HEK293 (cell line): Measurements from ENCODE around the gene CLDN6.

Experiments
- CTCF ChIA-PET: fragments of 350-600 bp; formaldehyde crosslinking; extraction: SDS; loops from one replicate; lab custom pipeline; 2021; ENCODE audit warnings: antibody characterized with exemption; lab: Yijun Ruan, JAX
- POLR2A ChIA-PET: fragments of 300-600 bp; formaldehyde crosslinking; extraction: SDS; loops from one replicate; lab custom pipeline; 2020; ENCODE audit warnings: antibody characterized with exemption, inconsistent platforms; lab: Yijun Ruan, JAX
- H3K27ac ChIP-seq: fragments of 200-500 bp; sonication (Bioruptor generic); 2 replicates; pipeline ENCODE4 v1.5.1; 2014; ENCODE audit warnings: low read depth, low read length, control low read depth, inconsistent platforms; ENCODE audit errors: extremely low read depth
- H3K36me3 ChIP-seq, 2 experiments: fragments of 200-500 bp in 1 of 2; sonication (Bioruptor generic) in 1 of 2; 1 replicate in 1 of 2; 2 replicates in 1 of 2; pipeline ENCODE4 v1.5.1; 2014 to 2017; ENCODE audit warnings: inconsistent platforms in 2 of 2, low read length in 2 of 2; ENCODE audit not compliant: control insufficient read depth in 2 of 2, insufficient read depth in 1 of 2
- H3K4me1 ChIP-seq: fragments of 200-500 bp; sonication (Bioruptor generic); 2 replicates; pipeline ENCODE4 v1.5.1; 2014; ENCODE audit warnings: mild to moderate bottlenecking, low read length, inconsistent platforms; ENCODE audit not compliant: control insufficient read depth, insufficient read depth
- H3K4me3 ChIP-seq: 2 replicates; pipeline ENCODE4 v1.5.1; 2011; ENCODE audit warnings: low read depth, mild to moderate bottlenecking, control low read depth, low read length, moderate library complexity
- H3K9me3 ChIP-seq: fragments of 200-500 bp; sonication (Bioruptor generic); 2 replicates; pipeline ENCODE4 v1.5.1; 2014; ENCODE audit warnings: low read depth, low read length, inconsistent platforms; ENCODE audit not compliant: control insufficient read depth, insufficient read depth
- BCL11A ChIP-seq: fragments of 450-650 bp; formaldehyde crosslinking; IDR thresholded peaks from 2 replicates; pipeline ENCODE4 v1.5.1; 2016; ENCODE audit warnings: low read depth, missing biosample characterization, missing genetic modification characterization
- GLIS2 ChIP-seq: fragments of 450-650 bp; formaldehyde crosslinking; IDR thresholded peaks from 2 replicates; pipeline ENCODE4 v1.5.1; 2016; ENCODE audit warnings: missing biosample characterization, missing genetic modification characterization
- HIC1 ChIP-seq: fragments of 450-650 bp; formaldehyde crosslinking; IDR thresholded peaks from 2 replicates; pipeline ENCODE4 v1.5.1; 2016; ENCODE audit warnings: missing biosample characterization, missing genetic modification characterization
- IKZF3 ChIP-seq: fragments of 450-650 bp; IDR thresholded peaks from 2 replicates; pipeline ENCODE4 v1.5.0; 2018; ENCODE audit warnings: missing biosample characterization, mild to moderate bottlenecking, missing genetic modification characterization, moderate library complexity
- KLF10 ChIP-seq: fragments of 450-650 bp; IDR thresholded peaks from 2 replicates; pipeline ENCODE4 v1.5.1; 2018; ENCODE audit warnings: missing biosample characterization, mild to moderate bottlenecking, missing genetic modification characterization
- KLF16 ChIP-seq: fragments of 450-650 bp; formaldehyde crosslinking; IDR thresholded peaks from 2 replicates; pipeline ENCODE4 v1.5.1; 2017; ENCODE audit warnings: missing biosample characterization, missing genetic modification characterization
- SP2 ChIP-seq: fragments of 450-650 bp; formaldehyde crosslinking; IDR thresholded peaks from 2 replicates; pipeline ENCODE4 v1.5.1; 2016; ENCODE audit warnings: missing biosample characterization, missing genetic modification characterization
- YY1 ChIP-seq: fragments of 450-650 bp; formaldehyde crosslinking; IDR thresholded peaks from 2 replicates; pipeline ENCODE4 v1.5.1; 2018; ENCODE audit warnings: missing biosample characterization, missing genetic modification characterization
- ZBTB1 ChIP-seq: fragments of 450-650 bp; formaldehyde crosslinking; IDR thresholded peaks from 2 replicates; pipeline ENCODE4 v1.5.1; 2016; ENCODE audit warnings: missing biosample characterization, missing genetic modification characterization
- ZBTB17 ChIP-seq: fragments of 450-650 bp; formaldehyde crosslinking; IDR thresholded peaks from 2 replicates; pipeline ENCODE4 v1.5.1; 2016; ENCODE audit warnings: missing biosample characterization, missing genetic modification characterization
- ZBTB20 ChIP-seq: fragments of 450-650 bp; formaldehyde crosslinking; IDR thresholded peaks from 2 replicates; pipeline ENCODE4 v1.5.1; 2016; ENCODE audit warnings: missing biosample characterization, missing genetic modification characterization
- ZBTB48 ChIP-seq: fragments of 450-650 bp; formaldehyde crosslinking; IDR thresholded peaks from 2 replicates; pipeline ENCODE4 v1.5.1; 2016; ENCODE audit warnings: missing biosample characterization, missing genetic modification characterization
- ZFHX2 ChIP-seq: fragments of 450-650 bp; formaldehyde crosslinking; conservative IDR thresholded peaks from 2 replicates; pipeline ENCODE4 v1.5.1; 2016; ENCODE audit warnings: missing biosample characterization, missing genetic modification characterization
- ZNF221 ChIP-seq: fragments of 450-650 bp; formaldehyde crosslinking; IDR thresholded peaks from 2 replicates; pipeline ENCODE4 v1.5.1; 2017; ENCODE audit warnings: missing biosample characterization, missing genetic modification characterization, borderline replicate concordance
- ZNF350 ChIP-seq: fragments of 450-650 bp; formaldehyde crosslinking; IDR thresholded peaks from 2 replicates; pipeline ENCODE4 v1.5.0; 2017; ENCODE audit warnings: missing biosample characterization, mild to moderate bottlenecking, missing genetic modification characterization
- ZNF394 ChIP-seq: fragments of 450-650 bp; formaldehyde crosslinking; IDR thresholded peaks from 2 replicates; pipeline ENCODE4 v1.5.1; 2016; ENCODE audit warnings: missing biosample characterization, missing genetic modification characterization, mild to moderate bottlenecking, moderate library complexity, borderline replicate concordance
- ZNF449 ChIP-seq: fragments of 450-650 bp; formaldehyde crosslinking; IDR thresholded peaks from 2 replicates; pipeline ENCODE4 v1.5.1; 2017; ENCODE audit warnings: missing biosample characterization, mild to moderate bottlenecking, missing genetic modification characterization, moderate library complexity
- ZNF600 ChIP-seq: fragments of 450-650 bp; formaldehyde crosslinking; IDR thresholded peaks from 2 replicates; pipeline ENCODE4 v1.5.1; 2016; ENCODE audit warnings: missing biosample characterization, missing genetic modification characterization
- ZNF645 ChIP-seq: fragments of 450-650 bp; formaldehyde crosslinking; IDR thresholded peaks from 2 replicates; pipeline ENCODE4; 2016; ENCODE audit warnings: missing biosample characterization, missing genetic modification characterization
- ZNF658 ChIP-seq: fragments of 450-650 bp; formaldehyde crosslinking; IDR thresholded peaks from 2 replicates; pipeline ENCODE4; 2016; ENCODE audit warnings: missing biosample characterization, missing genetic modification characterization
- ZNF791 ChIP-seq: fragments of 450-650 bp; formaldehyde crosslinking; IDR thresholded peaks from 2 replicates; pipeline ENCODE4 v1.5.1; 2016; ENCODE audit warnings: missing biosample characterization, missing genetic modification characterization
- ZNF843 ChIP-seq: fragments of 450-650 bp; formaldehyde crosslinking; IDR thresholded peaks from 2 replicates; pipeline ENCODE4 v1.5.1; 2016; ENCODE audit warnings: missing biosample characterization, missing genetic modification characterization
- ZSCAN30 ChIP-seq: fragments of 450-650 bp; IDR thresholded peaks from 2 replicates; pipeline ENCODE4 v1.5.1; 2018; ENCODE audit warnings: missing biosample characterization, mild to moderate bottlenecking, missing genetic modification characterization, moderate library complexity
- TF ChIP-seq, protein P1 (sequence below): fragments of 450-650 bp; formaldehyde crosslinking; IDR thresholded peaks from 2 replicates; pipeline ENCODE4 v1.5.1; 2017; ENCODE audit warnings: missing biosample characterization, missing genetic modification characterization
- TF ChIP-seq, protein P2 (sequence below): fragments of 450-650 bp; formaldehyde crosslinking; optimal IDR thresholded peaks from 2 replicates; pipeline ENCODE3; 2016; ENCODE audit warnings: missing biosample characterization, mild to moderate bottlenecking, missing genetic modification characterization

Gene CLDN6

DNA sequence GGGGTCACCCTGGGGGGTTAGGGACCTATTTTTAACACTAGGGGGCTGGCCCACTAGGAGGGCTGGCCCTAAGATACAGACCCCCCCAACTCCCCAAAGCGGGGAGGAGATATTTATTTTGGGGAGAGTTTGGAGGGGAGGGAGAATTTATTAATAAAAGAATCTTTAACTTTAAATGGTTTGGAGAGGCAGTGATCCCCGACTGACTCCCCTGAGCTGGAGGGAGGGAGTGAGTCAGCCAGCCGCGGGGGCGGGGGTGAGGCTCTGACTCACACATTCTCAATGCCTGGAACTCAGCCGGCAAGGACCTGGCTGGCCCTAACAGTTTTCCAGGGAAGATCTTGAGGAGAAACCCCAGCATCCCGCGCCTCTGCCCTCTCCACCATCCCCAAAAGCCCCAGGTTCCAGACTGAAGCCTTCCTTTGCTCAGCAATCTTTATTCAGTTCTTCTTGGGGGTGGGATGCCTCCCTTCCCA lies 4.3 kb upstream of the CLDN6 start (continued):
- TF ChIP-seq HIC1 (tag by site-specific recombination) (peak; percentile 88), KLF10 (tag by site-specific recombination) (peak; percentile 90), ZBTB48 (tag by site-specific recombination) (0 out of 2 replicates have a peak, but pooled peaks have one; percentile 65)

GRCh38 chr16:3021449-3022207 lies 3.6 kb upstream of the CLDN6 start:
- no peaks in the 10 kb centered on the region for H3K9me3 ChIP-seq
- H3K27ac ChIP-seq = peak overlapping the region; percentile 54
- peak overlapping the region; percentile 75 for H3K4me3 ChIP-seq
- peaks cover 0 to 14% of the 10 kb centered on the region in 2 experiments; a peak in 1 of 3 replicates for H3K36me3 ChIP-seq
- ChIA-PET CTCF (interaction anchor here (0.6 to 4.1 kb wide), 9 partner anchors 10 to 69 kb away, joined by 3 to 41 read pairs (median 3); no protein-coding TSS in a partner anchor), POLR2A (interaction anchor here (0.6 to 11.9 kb wide), 17 partner anchors 9 to 321 kb away, joined by 3 to 247 read pairs (median 6); partner anchors contain the start of genes CLDN9, FLYWCH2, KREMEN2 and PAQR4)
- H3K4me1 ChIP-seq = peaks cover 21% of the 10 kb centered on the region
- TF ChIP-seq ZNF791 (tag by site-specific recombination) (no peak), SP2 (peak; percentile 84), ZNF350 (no peak), ZNF600 (peak; percentile 95), HIC1 (tag by site-specific recombination) (peak; percentile 91), ZNF658 (no peak), ZNF221 (tag by site-specific recombination) (no peak), ZNF394 (tag by site-specific recombination) (peak; percentile 22; the same call in 1 of the 2 replicates), ZNF449 (tag by site-specific recombination) (no peak), YY1 (tag by site-specific recombination) (no peak), BCL11A (tag by site-specific recombination) (0 out of 2 replicates have a peak, but pooled peaks have one; percentile 26), ZBTB20 (peak; percentile 12; the same call in 1 of the 2 replicates), ZNF645 (tag by site-specific recombination) (no peak), ZNF843 (tag by site-specific recombination) (no peak), ZBTB17 (tag by site-specific recombination) (peak; percentile 48), IKZF3 (tag by site-specific recombination) (peak; percentile 14; the same call in 1 of the 2 replicates), ZSCAN30 (tag by site-specific recombination) (peak; percentile 35; the same call in 1 of the 2 replicates), ZFHX2 (tag by site-specific recombination) (peak; percentile 85), KLF16 (tag by site-specific recombination) (peak; percentile 40; the same call in 1 of the 2 replicates), GLIS2 (peak; percentile 77), ZBTB1 (tag by site-specific recombination) (no peak)
- TF ChIP-seq, protein P1, sequence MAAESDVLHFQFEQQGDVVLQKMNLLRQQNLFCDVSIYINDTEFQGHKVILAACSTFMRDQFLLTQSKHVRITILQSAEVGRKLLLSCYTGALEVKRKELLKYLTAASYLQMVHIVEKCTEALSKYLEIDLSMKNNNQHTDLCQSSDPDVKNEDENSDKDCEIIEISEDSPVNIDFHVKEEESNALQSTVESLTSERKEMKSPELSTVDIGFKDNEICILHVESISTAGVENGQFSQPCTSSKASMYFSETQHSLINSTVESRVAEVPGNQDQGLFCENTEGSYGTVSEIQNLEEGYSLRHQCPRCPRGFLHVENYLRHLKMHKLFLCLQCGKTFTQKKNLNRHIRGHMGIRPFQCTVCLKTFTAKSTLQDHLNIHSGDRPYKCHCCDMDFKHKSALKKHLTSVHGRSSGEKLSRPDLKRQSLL = peak; percentile 99
- TF ChIP-seq, protein P2, sequence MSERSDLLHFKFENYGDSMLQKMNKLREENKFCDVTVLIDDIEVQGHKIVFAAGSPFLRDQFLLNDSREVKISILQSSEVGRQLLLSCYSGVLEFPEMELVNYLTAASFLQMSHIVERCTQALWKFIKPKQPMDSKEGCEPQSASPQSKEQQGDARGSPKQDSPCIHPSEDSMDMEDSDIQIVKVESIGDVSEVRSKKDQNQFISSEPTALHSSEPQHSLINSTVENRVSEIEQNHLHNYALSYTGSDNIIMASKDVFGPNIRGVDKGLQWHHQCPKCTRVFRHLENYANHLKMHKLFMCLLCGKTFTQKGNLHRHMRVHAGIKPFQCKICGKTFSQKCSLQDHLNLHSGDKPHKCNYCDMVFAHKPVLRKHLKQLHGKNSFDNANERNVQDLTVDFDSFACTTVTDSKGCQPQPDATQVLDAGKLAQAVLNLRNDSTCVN = no peak
